TTC549 (cell line): ENCODE data around the gene ZNF664.

Source experiments
- FAIRE-seq: peaks from 2 replicates; lab custom pipeline; 2012; peaks lifted over from hg19 to GRCh38; lab: Jason Lieb, UNC

Gene ZNF664

DNA sequence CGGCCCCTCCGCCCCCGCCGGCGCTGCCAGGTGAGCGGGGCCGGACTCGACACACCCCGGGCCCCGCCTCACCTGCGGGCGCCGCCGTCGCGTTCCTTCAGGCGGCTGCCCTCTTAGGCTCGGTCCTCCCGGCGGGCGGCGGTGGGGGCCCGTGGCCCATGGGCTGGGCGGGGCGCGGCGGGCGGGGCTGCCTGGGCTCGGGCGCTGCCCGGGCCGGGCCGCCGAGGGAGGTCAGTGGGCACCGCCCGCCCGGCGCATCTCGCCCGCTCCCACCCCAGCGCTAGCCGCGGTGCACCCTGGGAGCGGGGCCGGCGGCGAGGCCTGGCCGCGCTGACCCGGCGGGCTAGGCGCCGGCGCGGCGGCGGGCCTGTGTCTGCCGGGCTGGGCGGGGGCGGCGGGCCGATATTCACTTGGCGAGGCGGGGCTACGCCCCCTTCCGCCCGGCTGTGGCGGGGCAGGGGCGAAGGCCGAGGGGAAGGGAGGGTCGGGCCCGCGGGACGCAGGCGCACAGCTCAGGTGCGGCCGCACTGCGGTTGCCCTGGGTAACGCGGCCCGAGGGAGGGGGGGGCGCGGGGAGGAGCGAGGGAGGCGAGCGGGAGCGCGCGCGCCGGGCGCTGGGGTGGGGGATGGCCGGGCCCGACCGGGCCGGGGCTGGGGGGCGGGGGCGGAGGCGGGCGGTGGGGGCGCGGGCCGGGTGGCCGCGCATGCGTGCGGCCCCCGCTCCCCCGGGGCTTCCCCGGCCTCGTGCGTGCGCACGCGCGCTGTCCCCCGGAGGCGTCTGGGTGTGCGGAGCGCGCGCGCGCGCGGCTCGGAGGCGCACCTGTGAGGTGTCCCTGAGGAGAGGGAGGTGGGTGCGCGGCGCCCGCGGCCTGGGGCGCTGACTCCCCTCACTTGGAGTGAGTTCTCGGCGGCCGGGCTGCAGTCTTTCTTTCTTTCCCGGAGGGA, at the start of gene ZNF664, which contains the start of gene CCDC92:
ZNF664 (plus strand) TSS at position 759 of the 945 bp plus-strand sequence. CDS start 38,930 bp downstream, outside the sequence.
CCDC92 (minus strand) TSS at position 375 of the 945 bp plus-strand sequence. CDS start 28,526 bp downstream, outside the sequence.
- no peak for FAIRE-seq

DNA sequence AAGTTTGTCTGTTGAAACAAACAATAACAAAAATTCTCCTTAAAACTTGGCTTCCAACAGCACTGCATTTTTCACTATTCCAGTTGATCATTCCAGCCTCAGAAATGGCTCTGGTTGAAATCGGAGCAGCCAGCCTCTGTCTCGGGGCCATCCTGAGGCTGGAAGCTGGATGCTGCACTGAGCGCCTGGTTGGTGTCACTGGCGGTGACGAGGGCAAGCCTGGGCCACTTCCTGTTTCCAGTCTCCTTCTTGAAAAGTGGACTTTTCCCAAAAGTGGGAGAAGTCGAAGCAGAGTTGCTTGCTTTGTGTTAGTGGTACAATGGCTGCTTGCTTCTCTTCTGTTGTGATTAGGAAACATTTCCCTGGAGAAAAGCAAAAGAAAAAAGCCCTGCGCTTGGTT, 49.1 kb upstream of the ZNF664 start:
- no peak for FAIRE-seq

DNA sequence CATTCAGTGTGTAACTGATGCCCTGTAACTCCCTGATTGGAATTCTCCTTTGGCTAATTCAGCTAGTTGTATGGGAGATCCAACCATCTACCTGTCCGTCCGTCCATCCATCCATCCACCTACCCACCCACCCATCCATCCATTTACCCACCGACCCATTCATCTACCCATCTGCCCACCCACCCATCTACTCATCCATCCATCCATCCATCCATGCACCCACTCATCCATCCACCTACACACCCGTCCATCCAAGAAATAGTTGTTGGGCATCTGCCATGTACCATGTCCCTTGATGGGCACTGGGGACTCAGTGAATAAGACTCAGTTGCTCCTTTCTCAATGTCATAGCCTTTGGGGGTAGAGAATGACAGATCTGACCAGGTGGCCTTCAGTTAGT, 48.5 kb upstream of the ZNF664 start:
- no peak for FAIRE-seq

DNA sequence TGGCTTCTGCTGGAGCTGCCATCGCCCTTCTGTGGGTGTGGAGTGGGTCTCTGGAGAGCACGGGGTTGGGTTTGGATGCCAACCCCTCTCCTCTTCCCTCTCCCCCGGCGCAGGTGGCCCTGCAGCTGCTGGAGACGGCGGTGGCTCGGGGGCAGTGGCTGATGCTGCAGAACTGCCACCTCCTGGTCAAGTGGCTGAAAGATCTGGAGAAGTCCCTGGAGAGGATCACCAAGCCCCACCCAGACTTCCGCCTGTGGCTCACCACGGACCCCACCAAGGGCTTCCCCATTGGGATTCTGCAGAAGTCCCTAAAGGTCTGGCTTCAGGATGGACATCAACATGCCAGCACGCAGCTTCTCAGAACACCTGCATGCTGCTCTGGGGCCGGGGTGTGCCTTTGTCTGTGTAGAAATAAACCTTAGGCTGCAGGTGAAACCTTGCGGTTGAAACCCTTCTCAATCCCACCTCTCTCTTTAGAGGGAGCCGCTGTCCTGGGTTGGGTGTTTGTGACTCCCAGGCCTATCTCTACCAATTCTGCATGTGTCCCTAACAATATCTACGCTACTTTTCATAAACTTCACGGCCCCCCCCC, 44.6 kb upstream of the ZNF664 start:
- FAIRE-seq: no peak

DNA sequence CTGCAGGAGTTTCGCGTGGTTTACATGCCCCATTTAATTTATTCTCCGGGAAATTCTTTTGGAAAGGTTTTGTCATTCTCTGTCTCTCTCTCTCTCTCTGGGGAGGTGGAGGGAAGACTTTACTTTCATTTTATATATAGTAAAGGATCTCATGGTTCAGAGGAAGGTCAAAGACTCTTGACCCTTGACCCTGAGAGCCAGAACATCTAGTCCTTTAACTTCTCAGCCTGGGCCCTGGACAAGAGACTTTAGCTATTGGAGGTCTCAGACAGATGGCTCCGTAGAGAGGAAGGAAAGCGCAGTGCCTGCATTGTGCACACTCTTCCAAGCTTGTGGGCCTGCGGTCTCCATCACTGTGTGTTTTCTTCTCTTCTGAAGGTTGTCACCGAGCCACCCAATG, 44.1 kb upstream of the ZNF664 start:
- FAIRE-seq: no peak

DNA sequence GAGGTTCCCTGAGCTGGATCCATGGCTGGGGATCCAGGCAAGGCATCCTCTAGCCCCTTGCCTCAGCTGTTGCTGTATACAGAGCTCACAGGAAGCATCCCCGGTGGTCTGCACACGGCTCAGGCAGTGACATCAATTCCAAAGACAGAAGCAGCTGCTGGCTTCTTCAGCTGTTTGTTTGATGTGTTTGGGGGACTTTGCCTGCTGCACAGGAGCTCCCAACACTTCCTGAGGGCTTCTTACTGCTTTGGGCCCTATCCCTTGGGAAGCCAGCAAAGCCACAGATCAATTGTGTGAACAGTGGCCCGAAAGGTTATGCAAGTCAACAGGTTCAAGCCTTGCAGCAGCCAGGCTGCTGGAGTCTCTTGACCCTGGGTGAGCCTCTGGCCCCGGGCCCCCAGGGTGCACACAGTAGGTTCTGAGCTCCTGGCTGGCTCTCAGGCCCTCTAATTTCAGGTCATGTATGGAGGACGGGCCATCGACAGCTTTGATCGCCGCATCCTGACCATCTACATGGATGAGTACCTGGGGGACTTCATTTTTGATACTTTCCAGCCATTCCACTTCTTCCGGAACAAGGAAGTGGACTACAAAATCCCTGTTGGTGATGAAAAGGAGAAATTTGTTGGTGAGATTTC, 43.0 kb upstream of the ZNF664 start:
- FAIRE-seq: no peak

DNA sequence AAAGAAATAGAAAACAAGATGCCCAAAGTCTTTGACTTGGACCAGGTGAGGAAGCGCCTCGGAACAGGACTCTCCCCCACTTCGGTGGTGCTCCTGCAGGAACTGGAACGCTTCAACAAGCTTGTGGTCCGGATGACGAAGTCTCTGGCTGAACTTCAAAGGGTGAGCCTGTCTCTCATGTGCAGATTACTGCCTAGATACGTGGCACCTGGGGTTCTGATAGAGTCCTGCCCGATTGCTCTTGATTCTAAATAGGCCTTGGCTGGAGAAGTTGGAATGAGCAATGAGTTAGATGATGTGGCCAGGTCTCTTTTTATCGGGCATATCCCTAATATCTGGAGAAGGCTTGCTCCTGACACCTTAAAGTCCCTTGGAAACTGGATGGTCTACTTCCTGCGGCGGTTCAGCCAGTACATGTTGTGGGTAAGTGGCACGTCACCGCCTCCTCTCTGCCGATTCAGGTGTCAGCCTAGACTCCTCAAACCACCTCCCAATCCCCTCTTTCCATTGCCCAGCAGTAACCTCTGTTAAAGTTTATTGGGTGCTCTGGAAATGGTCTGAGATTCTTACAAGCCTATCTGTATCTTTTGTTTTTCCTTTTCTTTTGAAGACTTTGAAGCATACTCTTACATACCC, 41.2 kb upstream of the ZNF664 start:
- no peak for FAIRE-seq

DNA sequence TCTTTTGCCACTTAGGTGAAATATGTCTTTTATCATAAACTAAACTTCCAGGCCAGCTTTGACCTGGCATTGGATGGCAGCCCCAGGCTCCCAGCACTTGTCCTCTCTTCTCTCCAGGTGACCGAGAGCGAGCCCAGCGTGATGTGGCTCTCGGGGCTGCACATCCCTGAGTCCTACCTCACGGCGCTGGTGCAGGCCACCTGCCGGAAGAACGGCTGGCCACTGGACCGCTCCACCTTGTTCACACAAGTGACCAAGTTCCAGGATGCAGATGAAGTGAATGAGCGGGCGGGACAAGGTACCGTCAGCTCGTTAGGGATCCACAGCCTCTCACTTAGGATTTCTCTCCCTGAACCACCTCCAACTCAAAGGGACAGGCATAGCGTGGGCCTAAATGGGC, 39.8 kb upstream of the ZNF664 start:
- no peak for FAIRE-seq

DNA sequence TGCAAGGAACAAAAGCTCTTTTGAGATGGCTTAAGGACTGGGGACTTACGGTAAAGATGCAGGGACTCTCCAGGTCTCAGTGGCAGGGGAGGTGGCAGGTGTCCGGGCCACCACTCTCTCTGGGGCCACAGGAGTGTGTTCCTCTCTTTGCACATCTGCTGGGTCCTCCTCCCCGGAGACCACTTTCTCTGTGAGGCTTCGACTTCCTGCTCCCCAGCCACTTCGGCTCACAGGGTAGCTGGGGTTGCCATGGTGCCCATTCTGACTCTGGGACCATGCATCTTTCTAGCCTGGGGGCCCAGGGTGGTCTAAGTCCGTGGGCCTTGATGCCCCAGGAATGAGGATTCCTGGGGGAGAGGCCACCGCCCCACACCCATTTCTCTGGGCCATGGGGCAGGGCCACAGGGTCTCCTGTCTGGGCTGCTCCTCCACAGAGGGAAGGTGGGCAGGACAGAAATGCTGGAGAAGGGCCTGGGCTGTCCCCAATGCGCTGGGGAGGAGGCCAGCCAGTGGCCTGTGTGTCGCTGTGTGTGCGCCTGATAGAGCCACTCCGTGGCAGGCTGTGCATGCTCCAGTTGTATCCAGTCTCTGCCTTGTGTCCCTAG, 38.9 kb upstream of the ZNF664 start:
- no peak for FAIRE-seq

DNA sequence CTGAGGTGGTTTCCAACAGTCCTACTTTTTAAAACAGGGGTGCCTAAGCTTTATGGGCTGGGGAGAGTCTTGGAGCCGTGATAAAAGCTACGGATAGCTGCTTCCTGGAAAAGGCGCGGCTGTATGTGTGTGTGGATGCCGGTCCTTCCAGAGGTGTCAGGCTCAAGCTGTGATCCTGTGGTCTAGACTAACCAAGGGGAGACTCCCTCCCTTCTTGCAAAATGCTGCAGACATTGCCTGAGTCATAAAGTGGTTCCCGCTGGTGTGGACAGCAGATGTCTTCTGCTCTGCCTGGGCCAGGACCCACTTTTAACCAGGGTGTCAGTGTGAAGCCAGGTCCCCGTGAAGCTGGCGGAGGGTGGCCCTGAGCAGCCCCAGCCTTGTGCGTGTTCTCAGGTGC, 38.2 kb upstream of the ZNF664 start:
- no peak for FAIRE-seq

DNA sequence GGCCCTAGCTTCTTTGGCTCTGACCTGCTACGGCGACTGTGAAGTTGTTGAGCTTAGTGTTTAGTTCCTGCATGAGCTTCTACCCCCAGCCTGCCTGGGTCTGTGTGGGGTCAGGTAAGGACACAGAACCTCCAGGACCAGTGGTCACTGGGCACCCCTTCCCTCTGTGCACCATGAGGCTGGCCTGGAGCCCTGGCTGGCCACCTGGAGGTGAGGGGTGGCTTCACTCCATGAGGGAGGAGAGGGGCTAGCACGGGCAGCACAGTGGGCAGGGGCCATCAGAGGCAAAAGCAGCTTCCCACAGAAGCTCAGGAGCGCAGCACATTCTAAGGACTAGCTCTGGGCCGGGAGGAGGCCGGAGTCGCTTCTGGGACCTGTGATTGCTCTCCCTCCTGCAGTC, 37.1 kb upstream of the ZNF664 start:
- FAIRE-seq: no peak

DNA sequence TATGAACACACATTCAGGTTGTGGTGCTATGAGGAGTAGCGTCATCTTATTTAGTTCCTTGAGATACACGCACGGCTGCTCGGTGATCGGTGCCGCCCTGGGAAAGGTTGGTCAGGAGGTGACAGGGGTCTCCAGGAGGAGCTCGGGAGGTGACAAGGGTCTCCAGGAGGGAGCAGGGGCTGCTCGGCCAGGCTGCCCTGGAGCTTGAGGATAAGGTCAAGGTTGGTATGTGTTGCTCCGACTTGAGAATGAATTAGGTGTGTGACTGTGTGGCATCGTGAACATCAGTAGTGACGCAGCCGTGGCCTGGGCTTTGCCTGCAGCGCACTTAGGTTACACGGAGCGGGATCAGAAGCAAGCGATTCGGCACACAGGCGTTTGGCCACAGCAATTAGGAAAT, 36.5 kb upstream of the ZNF664 start:
- FAIRE-seq: no peak

DNA sequence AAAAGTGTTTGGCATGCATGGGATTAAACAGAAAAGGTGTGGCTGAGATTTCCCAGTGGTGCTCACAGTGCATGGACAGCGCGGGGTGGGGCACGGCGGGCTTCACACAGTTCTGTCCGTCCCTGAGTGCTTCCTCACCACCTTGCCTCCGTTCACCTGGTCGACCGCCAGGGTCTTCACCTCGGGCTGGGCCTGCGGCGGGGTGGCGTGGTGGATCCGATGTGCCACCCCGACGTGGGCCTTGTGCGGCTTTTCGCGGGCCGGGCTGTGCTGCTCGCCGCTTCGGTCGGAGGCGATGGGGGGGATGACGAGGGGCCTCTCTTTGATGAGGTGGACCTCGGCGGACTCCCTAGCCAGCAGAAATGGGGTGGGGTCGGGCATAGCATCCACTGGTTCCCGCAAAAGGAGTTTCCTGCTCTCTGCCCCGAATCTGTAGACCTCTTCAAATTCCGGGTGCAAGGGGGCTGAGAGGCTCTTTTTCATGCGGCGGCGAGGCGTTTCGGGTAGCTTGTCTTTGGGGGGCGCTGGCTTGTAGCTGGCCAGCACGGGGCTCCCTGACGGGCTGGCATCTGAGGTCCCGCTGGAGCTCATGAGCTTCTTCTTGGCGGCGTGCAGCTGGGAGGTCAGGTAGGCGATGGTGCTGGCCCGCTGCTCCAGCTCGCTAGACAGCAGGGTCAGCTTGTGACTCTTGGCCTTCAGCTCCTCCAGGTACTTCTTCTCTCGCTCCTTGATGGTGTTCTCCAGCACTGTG, 35.9 kb upstream of the ZNF664 start:
- FAIRE-seq: no peak

DNA sequence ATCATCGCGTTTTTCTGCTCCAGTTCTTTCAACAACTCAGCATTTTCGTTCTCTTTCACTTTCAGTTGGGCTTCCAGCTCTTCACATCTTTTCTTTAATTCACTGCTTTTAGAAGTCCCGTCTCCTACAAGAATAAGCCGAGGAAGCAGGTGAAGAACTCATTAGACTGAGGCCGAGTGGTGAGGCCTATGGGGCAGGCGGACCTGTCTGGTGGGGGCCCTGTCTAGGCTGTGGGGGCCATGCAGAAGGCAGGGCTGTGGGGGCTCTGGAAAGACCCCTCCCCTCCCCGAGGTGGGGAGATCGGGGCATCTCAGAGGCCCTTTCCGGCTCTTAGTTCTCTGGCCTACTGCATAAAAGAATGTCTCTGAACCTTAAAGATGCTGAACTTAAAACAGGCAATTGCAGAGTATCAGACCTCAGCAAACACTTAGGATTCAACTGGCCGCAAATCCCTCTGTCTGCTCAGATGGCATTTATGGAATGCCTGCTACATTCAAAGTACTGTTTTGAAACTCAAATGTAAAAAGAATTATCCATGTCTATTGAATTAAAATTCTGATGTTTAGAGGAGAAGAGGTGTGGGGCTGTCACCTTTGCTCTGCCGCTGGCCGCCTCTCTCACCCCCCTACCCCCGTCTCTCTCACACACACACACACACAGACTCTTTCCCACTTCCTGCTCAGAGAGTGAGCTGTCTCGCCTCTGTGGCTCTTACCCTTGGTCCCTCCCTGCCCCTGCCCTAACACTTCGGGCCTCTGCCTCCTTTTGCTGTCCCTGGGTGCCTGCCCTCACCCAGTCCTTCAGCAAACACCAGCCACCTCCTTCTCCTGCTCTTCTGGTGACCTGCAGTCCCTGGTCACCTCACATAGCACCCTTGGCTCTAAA, 35.1 kb upstream of the ZNF664 start:
- FAIRE-seq: no peak

DNA sequence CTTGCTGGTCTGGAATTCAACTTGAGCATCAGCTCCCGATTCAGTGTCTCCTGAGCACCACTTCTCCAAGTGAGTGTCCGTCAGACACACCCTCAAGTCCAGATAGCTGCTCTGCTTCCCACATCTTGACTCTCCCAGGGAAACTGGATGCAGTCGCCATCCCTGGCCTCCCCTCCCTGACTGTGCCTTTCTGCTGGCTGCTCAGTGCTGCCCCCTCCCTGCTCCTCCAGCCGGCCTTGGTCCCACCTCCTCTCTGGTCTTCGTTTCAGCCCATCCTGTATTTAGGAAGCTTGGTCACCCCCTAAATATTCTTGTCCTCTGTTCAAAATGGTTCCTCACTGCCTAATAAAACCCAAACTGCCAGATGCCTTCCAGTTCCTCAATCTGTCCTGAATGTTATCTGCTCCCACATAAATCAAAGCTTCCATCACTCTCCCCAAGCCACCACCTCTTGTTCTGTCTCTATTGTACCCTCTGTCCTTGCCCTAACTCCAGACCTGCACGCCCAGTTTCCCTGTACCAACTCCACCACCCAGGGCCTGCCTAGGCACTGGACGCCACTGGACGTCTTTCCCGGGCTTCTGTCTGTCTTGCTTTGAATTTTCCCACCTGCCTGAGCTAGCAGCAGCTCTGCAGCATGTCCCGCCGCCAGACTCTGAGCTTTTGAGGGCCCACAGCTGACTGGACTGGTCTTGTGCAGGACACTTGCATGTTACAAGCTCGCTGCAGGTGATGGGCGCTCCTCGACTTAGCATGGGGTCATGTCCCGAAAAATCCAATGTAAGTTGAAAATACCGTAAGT, 34.1 kb upstream of the ZNF664 start:
- FAIRE-seq: no peak

DNA sequence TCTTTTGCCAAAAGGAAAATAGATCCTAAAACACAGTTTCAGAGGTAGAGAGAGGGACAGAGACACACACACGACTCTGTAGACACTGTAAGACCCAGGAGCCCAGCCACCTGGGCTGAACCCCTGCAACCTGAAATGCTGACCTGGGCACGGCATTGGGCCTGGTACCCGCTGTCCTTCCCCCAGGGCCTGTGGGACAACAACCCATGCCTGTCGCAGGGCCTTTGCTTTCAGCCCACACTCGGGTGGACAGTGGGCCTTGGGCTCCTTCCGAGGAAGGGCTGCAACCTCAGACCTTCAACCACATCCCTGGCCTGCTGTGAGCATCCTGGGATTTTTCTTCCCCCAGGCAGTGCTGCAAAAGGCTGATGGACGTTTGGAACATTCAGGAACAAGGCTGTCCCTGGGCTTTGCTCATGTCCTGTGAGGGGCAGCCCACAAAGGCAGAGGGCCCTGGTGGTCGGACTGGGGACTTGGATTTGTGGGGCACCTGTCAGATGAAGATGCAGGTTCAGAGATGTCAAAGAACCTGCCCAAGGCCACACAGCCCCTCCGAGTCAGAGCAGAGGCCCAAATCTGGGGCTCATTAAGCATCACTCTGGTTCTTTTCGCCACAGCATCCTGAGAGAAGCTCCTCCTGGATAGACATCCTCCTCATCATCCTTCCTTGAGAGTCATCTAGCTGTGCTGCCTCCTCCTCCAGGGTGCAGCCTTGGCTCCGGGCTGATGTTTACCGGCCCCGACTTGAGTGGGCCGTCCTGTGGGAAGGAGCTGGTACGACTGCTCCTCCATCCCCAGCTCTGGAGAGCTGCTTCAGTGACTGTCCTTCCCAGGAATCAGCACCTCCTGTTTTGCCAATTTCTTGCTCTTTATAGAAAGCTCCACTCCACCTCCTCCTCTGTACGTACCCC, 33.0 kb upstream of the ZNF664 start:
- no peak for FAIRE-seq

DNA sequence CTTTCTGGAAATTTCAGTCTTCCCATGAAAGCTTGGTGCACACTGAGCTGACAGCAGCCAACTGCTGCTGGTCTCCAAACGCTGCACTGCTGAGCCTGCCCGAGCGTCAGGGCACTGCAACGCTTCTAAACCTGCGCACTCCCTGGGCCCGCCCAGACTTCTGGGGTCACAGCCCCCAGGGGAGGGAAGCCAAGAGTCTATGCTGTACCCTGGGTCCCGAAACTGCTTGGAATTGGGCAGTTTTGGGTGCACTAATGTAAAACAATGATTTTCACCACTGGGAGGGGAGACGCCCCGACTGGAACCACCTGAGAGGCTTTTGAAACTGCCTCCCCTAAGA, 32.4 kb upstream of the ZNF664 start:
- no peak for FAIRE-seq

DNA sequence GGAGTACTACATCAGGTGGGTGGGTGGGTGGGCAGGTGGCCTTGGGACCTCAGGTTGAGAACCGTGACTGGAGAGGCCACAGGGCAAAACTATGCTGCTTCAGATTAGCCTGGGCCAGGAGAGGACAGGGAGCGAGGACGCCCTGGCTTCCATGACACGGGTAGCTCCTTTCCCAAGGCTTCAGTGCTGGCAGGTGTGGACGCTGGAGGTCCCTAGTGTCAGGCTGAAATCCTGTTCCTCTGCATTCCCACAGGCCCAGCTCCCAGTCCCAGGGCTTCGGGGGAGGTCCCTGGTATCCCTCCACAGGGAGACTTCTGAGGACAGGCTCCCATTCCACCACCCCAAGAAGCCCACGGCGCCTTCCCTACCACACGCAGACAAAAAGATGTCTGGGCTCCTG, 32.0 kb upstream of the ZNF664 start:
- no peak for FAIRE-seq
